Endothelial cell of hepatic sinusoid (primary cell): ENCODE results near the gene MRTFB.

Experiments used
- in situ Hi-C: cut with HindIII; loops from 2 replicates; pipeline ENCODE4 v1.10.0; 2017; ENCODE audit warnings: low sequenced_read_pairs

The MRTFB gene

DNA sequence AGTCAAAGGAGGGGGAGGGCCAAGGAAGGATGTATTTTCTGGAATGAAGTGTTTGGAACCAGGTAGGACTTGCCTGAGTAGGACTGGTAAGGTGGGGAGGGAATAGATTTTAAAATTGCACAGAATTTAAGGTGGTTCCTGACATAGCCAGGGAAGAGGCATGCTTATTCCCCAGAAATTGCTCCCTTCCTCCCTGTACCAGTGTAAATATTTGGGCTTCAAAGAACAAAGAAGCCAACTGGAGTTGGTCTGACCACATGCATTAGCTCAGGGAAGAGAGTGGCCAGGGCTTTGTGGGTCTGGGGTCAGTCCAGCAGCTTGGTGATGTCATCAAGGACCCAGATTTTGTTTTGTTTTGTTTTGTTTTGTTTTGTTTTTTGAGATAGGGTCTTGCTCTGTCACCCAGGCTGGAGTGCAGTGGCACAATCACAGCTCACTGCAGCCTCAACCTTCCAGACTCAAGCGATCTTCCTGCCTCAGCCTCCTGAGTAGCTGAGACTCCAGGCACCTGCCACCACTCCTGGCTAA is 9.3 kb upstream of the MRTFB start:
- in situ Hi-C loops: loop anchor here (5.0 kb wide), 1 partner anchor 51 kb away; no protein-coding TSS in a partner anchor

DNA sequence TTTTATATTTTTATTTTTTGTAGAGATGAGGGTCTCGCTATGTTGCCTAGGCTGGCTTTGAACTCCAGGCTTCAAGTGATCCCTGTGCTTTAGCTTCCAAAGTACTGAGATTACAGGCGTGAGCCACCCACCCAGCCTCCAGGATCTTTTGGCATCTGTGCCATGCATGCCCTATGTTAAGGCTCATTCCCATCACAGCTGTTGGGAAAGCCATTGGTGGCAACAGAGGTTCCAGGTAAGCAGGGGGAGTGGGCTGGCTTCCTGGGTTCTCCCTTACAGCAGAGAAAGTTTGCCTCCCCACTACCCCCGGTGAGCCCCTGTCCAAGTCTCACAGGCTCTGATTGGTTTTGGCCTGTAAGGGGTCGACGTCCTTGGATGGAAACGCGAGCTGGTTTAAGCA is 8.9 kb upstream of the MRTFB start:
- in situ Hi-C loops: loop anchor here (5.0 kb wide), 1 partner anchor 50 kb away; no protein-coding TSS in a partner anchor

DNA sequence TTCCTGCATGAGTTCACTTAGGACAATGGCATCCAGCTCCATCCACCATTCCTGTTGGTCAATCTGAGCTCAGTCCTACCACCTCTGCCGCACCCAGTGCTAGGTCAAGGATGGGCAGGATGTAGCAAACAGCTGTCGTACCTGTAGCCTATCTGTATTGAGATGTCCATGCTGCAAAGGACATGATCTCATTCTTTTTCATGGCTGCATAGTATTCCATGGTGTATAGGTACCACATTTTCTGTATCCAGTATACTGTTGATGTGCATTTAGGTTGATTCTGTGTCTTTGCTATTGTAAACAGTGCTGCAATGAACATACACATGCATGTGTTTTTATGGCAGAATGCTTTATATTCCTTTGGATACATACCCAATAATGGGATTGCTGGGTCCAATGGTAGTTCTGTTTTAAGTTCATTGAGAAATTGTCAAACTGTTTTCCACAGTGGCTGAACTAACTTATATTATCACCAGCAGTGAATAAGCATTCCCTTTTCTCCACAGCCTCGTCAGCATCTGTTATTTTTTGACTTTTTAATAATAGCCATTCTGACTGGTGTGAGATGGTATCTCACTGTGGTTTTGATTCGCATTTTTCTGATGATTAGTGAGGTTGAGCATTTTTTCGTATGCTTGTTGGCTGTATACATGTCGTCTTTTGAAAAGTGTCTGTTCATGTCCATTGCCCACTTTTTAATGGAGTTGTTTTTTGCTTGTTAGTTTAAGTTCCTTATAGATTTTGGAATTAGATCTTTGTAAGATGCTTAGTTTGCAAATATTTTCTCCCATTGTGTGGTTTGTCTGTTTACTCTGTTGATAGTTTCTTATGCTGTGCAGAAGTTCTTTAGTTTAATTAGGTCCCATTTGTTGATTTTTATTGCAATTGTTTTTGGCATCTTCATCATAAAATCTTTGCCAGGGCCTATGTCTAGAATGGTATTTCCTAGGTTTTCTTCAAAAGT is 7.2 kb upstream of the MRTFB start:
- in situ Hi-C loops: loop anchor here (5.0 kb wide), 1 partner anchor 48 kb away; no protein-coding TSS in a partner anchor

DNA sequence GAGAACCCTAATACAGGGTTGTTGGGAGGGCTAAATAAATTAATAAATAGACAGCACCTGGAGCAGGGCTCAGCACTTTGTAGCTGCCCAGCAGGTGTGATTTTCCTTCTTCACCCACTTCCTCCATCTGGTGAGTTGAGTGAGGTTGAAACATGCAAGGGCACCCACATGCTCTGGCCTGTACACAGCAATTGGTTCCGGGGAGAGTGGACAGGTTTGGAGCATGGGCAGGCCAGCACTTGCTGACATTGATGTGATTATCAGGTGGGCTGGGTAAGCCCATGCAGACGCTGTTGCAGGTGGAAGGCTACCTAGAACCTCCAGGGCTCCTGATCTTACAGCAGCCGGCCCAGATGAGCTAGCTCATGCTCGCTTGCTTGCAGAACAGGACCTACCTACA is 1.3 kb upstream of the MRTFB start:
- in situ Hi-C loops: no loop called here

DNA sequence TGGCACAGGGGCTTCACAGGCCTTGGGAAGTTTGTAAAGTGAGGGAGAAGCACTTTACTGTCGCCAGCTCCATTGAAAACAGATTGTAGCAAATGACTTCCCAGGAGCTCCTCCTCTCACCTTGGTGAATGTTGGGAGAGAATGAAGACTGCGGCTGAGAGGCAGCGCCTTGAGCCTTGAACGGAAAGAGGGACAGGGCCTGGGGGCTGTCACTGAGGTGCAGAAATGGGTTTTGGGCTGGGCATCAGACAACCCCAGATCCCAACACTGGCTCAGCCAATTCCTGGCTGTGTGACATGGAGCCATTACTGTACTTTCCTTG is 603 bp upstream of the MRTFB start:
- in situ Hi-C loops: no loop called here

DNA sequence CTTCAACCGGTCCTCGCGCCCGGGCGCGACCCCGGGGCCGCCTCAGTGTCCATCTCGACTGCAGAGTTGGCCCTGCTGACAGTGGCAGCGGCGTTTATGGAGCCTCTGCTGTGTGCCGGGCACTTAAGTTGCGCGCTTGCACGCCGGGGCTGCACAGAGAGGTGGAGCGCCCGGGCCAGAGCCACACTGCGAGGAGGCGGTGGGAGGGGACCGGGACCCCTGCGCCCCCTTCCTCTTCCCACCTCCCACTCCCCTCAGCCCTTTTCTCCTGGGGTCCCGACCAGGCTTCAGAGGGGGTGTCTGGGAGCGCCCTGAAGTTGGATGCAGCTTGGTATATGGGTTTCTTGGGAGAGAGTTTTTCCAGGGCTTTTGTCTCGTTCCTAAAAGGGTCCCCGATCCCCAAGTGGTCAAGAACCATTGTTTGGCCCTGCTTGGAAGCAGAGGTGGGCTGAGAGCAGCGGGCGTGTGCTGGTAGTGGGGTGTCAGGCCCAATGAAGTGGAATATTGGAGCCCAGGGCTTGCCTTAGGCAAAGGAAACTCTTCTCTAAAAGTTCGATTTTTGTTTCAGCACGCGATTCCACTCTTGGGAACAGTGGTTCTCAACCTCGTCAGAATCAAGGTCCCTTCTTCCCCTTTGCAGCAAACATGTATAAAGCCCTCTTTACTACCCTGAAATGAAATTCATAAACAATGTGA is 605 bp downstream of the MRTFB start:
- in situ Hi-C loops: no loop called here

DNA sequence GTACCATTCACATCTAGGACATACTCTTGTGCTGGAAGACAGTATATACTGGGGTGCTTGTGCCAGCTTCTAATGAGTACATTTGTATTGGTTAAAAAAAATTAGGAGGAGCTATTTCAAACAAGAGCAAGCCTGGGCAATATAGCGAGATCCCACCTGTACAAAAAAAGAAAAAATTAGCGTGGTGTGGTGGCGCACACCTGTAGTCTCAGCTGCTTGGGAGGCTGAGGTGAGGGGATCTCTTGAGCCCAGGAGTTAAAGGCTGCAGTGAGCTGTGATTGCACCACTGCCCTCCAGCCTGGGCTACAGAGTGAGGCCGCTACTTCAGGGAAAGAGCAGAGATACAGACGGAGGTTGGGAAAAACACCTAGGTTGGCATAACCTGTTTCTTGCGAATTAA is 1.2 kb downstream of the MRTFB start:
- in situ Hi-C loops: no loop called here

DNA sequence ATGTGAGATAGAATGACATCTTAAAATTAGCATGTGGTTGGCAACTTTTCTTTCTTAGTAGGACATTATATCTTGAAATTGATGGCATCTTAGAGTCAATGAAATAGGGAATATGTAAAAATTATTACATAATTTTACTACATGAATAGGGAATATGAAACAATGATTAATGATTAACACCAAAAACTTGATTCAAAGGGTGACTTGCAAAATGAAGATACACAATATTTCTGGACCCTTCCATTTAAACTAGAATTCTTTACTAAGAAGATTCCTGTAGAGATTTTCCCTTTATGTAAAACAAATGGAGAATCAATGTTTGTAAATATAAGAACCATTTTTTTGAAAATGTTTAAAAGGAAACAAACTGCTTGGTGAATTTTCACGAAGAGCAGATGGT is 3.4 kb downstream of the MRTFB start:
- in situ Hi-C loops: no loop called here

DNA sequence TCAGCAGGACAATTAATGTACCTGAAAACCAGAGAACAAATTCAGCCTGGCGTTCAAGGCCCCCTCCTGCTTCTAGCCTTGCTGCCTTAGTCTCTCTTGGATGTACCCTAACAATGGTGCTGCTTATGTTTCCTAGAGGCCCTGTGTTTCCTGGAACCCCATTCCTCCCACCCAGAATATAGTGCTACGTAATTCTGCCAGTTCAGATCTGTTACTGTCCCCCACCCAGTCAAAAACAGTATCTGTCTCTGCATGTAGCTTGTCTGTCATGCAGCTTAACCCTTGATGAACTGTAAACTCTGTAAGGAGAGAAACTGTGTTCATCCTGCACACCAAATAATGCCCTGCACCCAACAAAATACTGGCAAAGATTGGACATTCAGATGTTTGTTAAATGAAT is 6.8 kb downstream of the MRTFB start:
- in situ Hi-C loops: no loop called here

DNA sequence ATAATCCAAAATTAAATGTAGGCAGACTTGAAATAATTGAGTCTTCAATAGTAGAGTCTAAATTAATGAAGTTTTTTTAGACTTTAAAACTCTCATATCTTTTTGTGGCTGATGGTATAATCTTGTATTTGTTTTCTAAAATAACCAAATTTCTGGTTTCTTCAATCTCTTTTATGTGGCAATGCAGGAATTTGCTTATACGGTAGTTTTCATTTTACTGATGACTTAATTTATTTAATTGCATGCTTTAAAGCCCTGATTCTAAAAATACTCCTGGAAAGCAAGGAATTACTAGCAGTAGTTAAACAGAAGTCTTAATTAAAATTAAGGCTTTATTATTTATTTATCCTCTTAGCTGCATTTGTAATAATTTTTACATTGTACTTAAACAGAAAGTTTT is 15.4 kb downstream of the MRTFB start:
- in situ Hi-C loops: no loop called here

DNA sequence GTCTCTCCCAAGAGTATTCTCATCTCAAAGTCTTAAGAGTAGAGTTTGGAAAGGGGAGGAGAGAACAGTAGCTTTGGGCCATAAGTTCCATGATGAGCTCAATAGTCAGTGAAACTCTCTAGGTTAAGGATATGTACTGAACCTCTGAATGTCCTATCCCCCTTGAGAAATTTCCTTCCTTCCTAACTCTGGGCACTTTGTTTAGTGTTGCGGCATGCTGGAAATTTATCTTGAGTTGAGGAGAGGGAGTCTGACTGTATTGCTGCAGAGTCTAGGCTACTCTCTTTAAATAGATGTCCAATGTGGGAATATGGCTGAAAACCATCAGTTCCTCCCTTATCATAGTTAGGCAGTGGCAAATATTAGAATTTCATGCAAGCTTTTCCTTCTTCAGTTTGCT is 16.1 kb downstream of the MRTFB start:
- in situ Hi-C loops: no loop called here

DNA sequence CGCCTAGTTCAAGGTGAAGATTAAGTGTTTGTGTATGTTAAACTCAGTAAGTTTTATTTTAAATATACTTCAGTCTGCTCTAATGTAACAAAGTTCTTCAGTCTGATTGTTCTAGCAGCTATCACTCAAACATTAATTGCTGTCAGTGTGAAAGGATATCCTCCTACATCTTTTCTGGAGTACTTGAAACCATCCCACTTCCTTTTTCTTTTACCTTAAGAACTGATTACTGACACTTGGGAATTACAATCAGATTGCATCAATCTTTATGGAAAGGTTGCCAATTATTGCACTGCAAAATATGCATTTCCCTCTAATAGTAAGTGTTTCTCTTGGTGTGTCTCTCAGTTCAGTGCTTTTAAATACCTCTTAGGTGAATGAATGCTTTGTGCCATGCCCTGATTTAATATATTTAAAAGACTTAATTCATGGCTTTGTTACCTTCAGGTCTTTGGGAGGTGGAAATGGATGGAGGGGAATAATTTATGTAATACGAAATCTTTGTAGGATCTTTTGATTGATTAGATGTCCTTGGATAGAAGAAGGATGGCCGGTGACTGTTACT is 16.6 kb downstream of the MRTFB start:
- in situ Hi-C loops: no loop called here

DNA sequence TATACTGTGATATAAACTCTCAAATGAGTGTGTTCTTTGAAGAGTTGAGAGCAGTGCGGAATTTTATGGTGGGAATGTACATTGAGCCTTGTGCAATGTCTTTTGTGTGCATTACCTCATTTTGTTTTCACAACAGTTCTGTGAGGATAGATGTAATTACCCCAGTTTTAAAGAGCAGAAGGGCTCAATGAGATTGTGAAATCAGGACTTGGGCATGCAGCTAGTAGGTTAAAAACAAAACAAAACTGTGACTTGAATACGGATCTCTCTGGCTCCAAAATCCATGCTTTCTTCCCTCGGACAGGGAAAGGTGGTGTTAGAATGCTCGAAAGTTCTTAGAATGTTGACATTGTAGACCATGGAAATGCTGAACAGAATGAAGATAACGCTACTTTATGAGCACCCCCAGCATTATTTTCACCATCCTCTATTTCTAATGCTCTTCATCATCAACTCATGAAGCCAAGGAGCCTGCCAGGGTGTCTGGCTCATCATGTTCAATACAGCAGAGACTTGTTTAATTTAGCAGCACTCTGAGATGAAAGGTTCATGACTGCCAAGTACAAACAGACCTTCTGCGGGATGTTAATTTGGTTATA is 17.1 kb downstream of the MRTFB start:
- in situ Hi-C loops: no loop called here

DNA sequence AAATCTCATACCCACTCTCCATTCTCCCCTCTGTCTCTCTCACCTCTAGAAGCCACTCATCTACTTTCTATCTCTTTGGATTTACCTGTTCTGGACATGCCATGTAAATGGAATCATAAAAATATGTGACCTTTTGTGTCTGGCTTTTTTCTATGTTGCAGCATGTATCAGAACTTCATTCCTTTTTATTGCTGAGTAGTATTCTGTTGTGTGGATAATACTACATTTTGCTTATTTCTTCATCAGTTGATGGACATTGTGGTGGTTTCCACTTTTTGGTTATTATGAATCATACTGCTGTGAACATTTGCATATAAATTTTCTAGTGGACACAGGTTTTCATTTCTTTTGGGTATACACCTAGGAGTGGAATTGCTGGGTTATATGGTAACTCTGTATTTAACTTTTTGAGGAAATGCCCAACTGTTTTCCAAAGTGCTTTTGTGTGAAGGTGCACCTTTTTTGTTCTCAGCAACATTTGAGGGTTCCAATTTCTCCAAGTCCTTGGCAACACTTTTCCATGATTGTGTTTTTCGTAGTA is 18.2 kb downstream of the MRTFB start:
- in situ Hi-C loops: no loop called here

DNA sequence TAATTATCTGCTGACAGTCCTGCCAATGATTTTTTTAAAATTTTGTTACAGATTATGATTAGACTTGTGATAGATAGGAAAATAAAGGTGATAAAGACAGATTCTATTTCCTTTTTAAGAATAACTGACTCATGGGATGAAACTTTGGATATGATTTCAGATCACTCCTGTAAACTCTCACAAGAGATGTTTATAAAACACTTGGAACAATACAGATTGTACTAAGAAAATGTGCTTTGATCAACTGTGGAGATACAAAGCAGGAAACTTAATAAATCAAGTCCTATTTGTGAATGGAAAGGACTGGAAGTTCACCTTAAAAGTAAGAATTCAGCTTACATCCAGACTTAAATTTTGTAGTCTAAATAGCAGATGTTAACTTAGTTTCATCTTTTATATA is 21.4 kb downstream of the MRTFB start:
- in situ Hi-C loops: no loop called here

DNA sequence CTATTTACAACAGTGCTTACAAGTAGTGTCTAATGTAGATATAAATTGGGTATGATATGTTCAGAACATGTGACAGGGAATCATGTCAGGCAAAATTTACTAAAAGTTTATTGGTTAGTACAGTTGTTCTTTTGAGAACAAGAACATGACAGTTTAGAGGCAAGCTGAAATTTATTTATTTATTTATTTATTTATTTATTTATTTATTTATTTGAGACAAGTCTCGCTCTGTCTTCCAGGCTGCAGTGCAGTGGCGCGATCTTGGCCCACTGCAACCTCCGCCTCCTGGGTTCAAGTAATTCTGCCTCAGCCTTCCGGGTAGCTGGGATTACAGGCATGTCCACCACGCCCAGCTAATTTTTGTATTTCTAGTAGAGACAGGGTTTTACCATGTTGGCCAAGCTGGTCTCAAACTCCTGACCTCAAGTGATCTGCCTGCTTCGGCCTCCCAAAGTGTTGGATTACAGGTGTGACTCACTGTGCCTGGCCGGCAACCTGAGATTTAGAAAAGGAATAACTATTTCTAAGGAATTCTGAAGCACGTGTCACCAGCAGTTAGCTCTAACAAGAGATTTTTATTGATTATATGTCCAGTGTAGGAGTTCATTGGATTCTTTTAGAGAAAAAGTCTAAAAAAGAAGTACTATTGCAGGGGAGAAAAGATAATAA is 24.9 kb downstream of the MRTFB start:
- in situ Hi-C loops: no loop called here

DNA sequence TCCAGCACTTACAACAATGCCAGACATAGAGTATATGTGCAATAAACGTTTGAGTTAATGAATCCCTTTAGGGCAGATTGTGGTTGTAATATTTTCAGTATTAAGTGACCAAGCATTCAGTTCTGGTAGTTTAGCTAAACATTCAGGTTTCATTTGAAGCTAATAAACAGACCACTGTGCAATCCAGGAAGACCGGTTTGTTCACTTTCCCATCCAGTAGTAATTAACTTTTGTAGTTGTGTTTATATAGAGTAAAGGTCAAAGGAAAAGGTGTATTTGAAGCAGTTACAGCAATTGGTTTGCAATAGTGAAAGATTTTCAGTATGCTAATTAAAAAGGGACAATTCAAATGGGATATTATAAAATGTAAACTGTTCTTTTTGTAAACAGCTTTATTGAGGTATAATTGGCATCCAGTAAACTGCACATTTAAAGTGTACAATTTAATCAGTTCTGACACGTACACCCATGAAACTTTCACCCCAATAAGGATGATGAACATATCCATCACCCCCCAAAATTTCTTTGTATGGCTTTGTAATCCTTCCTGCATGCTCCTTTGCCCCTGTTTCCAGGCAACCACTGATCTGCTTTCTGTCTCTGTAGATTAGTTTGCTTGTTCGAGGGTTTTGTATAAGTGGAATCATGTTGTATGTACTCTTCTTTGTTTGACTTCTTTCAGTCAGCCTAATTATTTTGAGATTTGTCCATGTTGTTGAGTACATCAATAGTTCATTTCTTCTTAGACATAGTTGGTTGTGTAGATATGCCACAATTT is 26.3 kb downstream of the MRTFB start:
- in situ Hi-C loops: no loop called here

DNA sequence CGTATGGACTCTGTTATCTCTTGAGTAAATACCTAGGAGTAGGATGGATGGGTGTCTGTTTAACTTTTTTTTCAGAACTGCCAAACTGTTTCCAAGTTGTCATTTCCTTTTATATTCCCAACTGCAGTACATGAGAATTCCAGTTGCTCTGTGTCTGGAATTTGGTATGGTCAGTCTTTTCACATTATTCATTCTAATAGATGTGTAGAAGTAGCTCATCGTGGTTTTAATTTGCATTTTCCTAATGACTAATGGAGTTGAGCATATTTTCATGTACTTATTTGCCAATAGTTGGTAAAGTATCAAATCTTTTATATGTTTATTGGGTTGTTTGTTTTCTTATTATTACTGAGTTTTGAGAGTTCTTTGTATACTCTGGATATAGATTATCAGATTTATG is 27.0 kb downstream of the MRTFB start:
- in situ Hi-C loops: no loop called here

DNA sequence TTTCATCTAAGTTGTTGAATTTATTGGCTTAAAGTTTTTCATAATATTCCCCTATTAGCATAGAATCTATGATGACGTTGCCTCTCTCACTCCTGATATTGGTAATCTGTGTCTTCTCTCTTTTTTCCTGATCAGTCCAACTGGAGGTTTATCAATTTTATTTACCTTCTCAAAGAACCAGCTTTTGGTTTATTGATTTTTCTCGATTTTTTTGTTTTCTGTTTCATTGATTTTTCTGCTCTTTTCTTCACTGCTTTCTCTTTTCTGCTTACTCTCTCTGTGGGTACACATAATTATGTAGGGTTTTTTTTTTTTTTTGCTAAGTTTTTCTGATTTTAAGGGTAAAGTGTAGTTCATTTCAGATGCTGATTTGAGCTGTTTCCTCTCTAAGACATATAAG is 29.7 kb downstream of the MRTFB start:
- in situ Hi-C loops: no loop called here

DNA sequence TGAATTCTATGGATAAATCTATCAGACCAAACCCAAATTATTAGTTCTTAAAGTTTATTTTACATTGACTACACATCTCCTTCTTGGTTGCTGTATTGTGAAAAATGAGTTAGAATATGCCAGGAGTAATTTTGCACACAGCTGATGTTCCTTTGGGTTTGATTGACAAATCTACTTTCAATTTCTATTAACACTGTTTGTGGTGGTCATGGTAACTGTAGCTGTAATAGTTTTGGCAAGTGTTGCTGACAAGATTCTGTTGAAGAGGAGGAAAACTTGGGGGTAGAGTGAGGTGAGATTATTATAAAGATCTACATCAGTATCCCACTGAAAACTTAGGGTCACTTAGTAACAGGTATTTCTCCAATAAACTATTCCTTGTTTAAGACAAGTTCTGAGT is 30.3 kb downstream of the MRTFB start:
- in situ Hi-C loops: no loop called here
